GM03348 (cell line): ENCODE measurements around the gene KAZN.

Source experiments
- DNase-seq: peaks from one replicate; pipeline ENCODE4 v3.0.0; 2012; ENCODE audit warnings: low spot score

The KAZN gene

DNA sequence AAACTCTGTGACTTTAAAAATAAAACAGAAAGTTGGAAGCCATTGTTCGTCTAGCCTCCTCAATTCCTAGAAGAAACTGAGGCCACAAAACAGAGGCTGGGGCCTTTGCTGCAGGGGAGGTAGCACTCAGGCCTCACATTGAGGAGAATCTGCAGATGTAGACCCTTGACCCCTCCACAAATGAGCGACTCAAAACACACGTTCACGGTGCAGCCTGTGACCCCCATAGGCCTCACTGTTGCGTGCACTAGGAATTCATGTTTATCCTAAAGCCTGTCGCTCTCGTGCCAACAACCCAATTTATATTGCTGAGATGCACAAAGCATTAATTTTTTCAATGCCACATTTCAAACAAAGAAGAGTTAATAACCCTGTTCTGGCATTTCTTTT, 560.7 kb downstream of the KAZN start:
- no peak for DNase-seq

DNA sequence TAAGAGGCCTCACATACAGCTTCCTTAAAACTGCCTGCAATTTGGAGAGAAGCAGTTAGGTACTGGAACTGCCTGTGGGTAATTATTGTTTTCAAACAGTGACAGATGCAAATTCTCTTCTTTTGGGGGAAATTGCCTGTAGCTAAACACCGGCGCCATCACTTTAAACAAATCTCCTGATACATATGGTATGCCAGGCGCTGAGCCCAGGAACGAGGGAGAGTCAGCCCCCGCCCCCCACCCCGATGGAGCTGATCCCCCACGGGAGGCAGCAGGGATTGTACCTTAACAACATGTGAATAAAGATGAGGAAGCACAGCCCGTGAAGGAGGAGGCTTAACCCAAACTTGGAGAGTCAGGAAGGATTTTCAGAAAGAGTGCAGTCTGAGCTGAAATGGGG, 562.1 kb downstream of the KAZN start:
- DNase-seq: no peak

DNA sequence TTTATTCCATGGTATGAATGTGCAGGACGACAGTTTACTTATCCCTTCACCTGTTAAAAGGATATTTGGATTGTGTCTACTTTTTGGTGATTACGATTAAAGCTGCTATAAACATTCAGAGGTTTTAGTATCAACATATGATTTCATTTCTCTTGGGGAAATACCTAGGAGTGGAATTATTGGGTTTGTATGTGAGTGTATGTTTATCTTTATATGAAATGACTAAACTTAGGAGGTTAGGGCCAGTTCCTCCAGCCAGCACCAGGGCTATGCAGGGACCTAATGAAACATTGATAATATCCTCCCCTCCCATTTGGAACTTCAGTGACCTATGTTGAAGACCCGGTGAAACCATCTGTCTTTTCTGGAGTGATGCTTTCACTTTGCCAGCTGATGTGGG, 568.9 kb downstream of the KAZN start:
- no peak for DNase-seq
